GM10266 (cell line): ENCODE results near the gene FBXW11.
A peak's percentile ranks its signal among the peaks of the same experiment; 100 is the strongest.

Experiments
- DNase-seq: peaks from one replicate; pipeline ENCODE4 v3.0.0; 2012; ENCODE audit errors: extremely low spot score
- TF ChIP-seq, protein P1 (sequence below): IDR thresholded peaks from 2 replicates; pipeline ENCODE4 v1.5.1; 2012; ENCODE audit warnings: mild to moderate bottlenecking, low read depth; ENCODE audit not compliant: control insufficient read depth, insufficient read depth; ENCODE audit errors: missing control alignments

FBXW11 gene

GRCh38 chr5:171858303-171858702 lies 148.1 kb downstream of the FBXW11 start:
- TF ChIP-seq, protein P1, sequence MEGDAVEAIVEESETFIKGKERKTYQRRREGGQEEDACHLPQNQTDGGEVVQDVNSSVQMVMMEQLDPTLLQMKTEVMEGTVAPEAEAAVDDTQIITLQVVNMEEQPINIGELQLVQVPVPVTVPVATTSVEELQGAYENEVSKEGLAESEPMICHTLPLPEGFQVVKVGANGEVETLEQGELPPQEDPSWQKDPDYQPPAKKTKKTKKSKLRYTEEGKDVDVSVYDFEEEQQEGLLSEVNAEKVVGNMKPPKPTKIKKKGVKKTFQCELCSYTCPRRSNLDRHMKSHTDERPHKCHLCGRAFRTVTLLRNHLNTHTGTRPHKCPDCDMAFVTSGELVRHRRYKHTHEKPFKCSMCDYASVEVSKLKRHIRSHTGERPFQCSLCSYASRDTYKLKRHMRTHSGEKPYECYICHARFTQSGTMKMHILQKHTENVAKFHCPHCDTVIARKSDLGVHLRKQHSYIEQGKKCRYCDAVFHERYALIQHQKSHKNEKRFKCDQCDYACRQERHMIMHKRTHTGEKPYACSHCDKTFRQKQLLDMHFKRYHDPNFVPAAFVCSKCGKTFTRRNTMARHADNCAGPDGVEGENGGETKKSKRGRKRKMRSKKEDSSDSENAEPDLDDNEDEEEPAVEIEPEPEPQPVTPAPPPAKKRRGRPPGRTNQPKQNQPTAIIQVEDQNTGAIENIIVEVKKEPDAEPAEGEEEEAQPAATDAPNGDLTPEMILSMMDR = peak; percentile 47
- DNase-seq = no peak

DNA sequence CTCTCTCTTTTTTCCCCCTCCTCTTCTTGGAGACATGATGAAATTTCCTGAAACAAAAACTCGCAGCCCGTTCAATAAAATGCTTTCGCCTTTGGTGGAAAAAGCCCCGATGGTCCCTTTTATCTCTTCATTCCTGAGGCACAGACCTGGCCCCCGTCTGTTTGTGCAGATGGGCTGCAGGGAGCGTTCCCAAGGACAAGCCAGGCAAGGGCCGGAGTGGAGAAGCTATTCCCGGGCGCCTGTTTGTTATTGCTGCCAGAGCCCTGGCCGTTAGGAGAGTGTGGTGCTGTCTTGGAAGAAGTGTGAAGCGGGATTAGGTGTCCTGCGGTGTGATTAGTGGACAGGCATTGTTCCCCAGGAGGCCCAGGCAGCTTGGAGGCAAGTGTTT lies 149.0 kb downstream of the FBXW11 start:
- TF ChIP-seq, protein P1 = no peak
- no peak for DNase-seq

DNA sequence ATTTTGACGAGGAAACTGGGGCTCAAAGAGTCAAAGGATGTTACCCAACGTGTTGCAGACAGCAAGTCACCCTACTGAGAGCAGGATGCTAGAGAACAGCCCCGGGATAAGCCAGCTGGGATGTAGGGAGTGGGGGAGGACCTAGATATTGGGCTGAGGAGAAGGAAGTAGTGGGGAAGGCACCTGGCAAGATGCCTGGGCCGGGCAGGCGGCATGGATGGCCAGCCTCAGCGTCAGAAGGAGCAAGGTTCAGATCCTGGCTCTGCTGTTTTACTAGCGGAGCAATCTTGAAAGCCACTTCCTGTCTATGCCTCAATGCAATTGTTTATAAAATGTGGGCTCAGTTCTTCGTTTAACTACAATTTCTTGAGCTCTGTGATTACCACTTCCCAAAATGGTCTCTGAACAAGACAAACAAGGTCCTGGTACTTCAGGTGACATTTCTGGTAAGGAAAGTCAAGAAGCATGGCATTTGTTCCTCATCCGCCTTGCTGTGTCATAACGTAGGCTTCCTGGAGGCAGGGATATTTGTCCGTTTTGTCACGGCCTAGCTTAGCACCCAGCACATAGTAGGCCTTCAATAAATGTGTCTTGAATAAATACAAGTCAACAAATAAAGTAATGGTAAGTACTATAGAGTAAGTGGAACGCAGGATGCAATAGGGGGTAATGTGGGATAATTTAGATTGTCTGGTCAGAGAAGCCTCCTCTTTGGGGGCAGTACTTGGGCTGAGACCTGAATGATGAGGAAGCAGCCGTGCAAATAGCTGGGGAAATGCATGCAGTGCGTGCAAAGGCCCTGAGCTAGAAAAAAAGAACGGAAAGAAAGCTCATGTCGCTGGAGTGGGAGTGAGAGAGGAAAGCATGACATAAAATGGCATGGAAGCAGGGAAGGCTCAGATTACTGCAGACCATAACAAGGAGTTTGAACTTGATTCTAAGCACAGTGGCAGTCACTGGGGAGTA lies 150.4 kb downstream of the FBXW11 start:
- no peak for DNase-seq

DNA sequence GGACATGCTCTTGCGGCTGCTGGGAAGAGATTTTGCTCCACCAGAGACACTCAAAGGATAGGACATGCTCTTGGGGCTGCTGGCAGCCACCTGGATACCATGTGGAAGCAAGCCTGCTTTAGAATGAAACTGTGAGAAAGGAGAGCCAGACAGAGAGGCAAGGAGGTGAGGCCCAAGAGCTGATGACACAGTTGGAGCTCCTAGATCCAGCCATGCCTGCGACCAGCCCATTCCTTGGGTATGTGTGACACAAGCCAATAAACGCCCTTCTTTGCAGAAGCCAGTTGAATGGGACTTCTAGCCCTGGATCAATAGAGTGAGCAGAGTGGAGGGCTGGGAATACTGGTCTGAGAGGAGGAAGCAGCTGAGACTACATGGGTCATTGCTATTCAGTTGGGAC lies 151.2 kb downstream of the FBXW11 start:
- TF ChIP-seq, protein P1 = no peak

More for the DNA sequence above, 150.4 kb downstream of the FBXW11 start:
- TF ChIP-seq, protein P1 = no peak

DNA sequence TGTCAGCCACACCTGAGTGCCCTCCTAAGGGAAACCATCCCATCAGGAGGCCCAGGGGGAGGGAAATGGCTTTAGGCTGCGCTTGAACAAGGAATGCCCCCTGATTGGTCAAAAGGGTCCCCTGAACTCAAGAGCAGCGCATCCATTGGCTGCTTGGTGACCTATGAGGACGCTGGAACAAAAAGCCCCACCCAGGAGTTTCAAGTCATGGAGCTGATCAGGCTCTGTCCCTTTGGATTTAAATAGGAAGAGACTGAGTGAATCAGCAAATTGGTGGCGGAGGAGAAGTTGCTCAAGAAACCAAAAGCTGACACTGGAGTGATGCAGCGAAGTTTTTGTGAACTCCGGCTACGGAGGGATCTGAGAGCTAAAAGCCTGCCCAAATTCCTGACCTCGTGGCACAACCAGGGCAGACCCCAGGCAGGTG lies 154.2 kb downstream of the FBXW11 start:
- no peak for DNase-seq
- TF ChIP-seq, protein P1 = no peak

More for the DNA sequence above, 151.2 kb downstream of the FBXW11 start:
- DNase-seq = no peak

GRCh38 chr5:171851251-171851650 lies 155.2 kb downstream of the FBXW11 start:
- no peak for DNase-seq
- TF ChIP-seq, protein P1 = no peak
